NT2/D1 (cell line): Measurements from ENCODE around the gene UBQLNL.

Source experiments
- SUZ12 ChIP-seq: IDR thresholded peaks from 2 replicates; pipeline ENCODE4 v1.6.1; 2011; ENCODE audit not compliant: insufficient read length, insufficient read depth; ENCODE audit errors: extremely low read depth
- YY1 ChIP-seq: IDR thresholded peaks from 2 replicates; pipeline ENCODE4 v1.6.1; 2011; ENCODE audit not compliant: insufficient read length, insufficient read depth

GRCh38 chr11:5467527-5467926 lies 49.0 kb downstream of the UBQLNL start:
- TF ChIP-seq YY1, result no peak
- no peak for TF ChIP-seq SUZ12
